Amniotic epithelial cell (primary cell): ENCODE data around the gene SEC14L3.

Source experiments
- DNase-seq: peaks from one replicate; pipeline ENCODE4 v3.0.0-alpha.2; 2010; ENCODE audit warnings: low read depth

The SEC14L3 gene

DNA sequence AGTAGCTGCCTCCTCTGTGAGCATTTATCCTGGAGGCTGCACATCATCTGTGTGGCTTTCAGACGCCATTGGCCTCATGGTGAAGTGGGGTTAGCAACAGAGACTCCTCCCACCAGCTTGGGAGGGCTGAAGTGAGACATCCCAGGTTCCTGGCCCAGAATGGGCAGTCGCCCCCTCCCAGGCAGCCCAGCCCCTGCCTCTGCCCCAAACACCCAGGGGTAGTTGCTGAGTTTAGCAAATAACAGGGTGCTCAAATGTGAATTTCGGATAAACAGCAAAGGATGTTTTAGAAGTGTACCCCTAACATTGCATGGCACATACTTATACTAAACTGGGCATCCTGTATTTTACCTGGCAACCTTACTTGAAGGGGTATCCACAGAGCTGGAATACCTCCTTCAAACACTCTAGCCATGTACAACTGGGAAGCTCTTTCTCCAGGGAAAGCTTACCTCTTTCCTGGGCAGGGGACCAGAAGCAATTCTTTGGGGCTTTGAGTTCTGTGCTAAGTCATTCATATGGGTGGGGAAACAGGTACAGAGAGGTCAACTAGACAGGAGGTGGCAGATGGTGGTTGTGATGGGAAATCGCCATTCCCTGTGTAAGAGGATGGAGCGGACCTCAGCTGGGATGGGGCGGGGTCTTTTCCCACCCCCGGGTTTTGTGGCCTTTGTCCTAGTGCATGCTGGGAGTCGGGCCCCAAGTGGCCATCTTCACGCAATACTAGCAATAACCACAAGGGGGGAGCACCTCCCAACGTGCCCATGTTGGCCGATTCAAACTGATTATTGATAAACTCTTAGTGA, 27.0 kb downstream of the SEC14L3 start:
- peak; percentile 48 for DNase-seq

DNA sequence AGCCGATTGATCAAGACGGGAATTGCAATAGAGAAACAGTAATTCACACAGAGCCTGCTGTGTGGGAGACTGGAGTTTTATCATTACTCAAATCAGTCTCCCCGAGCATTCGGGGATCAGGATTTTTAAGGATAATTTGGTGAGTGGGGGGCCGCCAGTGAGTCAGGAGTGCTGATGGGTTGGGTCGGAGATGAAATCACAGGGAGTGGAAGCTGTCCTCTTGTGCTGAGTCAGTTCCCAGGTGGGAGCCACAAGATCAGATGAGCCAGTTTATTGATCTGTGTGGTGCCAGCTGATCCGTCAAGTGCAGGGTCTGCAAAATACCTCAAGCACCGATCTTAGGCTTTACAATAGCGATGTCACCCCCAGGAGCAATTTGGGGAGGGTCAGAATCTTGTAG, 30.7 kb downstream of the SEC14L3 start:
- DNase-seq: no peak

DNA sequence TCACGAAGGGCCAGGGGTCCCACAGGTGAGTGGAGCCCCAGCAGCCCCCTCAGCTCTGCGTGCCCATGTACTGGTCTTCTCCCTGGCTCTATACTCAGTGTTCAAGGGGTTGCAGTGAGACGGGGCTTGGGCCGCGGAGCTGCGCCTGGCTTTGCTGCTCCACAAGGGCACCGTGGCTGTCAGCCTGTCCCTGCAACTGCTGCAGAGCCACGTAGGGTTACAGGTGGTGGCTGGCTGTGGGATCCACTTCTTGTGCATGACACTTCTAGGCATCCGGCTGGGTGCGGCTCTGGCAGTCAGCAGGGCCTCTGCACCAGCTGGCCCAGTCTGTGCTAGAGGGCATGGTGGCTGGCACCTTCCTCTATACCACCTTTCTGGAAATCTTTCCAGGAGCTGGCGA, 32.0 kb downstream of the SEC14L3 start:
- DNase-seq: no peak

DNA sequence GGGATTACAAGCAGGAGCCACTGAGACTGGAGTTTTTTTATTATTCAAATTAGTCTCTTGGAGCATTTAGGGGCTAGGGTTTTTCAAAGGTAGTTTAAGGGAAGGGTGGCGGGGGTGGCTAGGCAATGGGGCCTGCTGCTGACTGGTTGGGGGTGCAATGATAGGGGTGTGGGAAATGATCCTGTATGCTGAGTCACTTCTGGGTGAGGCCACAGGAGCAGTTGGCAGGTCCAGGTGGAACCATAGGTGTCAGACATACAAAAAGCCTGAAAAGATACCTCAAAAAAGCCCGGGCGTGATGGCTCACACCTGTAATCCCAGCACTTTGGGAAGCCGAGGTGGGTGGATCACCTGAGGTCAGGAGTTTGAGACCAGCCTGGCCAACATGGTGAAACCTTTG, 32.6 kb downstream of the SEC14L3 start:
- no peak for DNase-seq

DNA sequence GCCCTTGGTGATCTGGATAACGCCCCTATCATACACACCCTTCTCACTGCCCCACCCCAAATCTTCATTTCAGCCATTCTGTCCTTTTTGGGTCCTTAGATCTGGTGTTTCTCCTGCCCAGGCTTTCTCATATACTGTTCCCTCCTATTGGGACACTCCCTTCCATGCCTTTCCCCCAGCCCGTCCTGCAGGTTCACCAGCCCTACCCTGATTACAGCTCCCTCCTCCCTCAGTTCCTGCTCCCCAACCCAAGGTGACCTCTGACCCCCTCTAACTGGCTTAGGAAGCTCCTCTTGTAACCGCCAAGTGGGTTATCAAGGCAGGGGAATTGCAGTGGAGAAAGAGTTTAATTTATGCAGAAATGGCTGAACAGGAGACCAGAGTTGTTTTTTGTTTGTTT, 33.3 kb downstream of the SEC14L3 start:
- no peak for DNase-seq

DNA sequence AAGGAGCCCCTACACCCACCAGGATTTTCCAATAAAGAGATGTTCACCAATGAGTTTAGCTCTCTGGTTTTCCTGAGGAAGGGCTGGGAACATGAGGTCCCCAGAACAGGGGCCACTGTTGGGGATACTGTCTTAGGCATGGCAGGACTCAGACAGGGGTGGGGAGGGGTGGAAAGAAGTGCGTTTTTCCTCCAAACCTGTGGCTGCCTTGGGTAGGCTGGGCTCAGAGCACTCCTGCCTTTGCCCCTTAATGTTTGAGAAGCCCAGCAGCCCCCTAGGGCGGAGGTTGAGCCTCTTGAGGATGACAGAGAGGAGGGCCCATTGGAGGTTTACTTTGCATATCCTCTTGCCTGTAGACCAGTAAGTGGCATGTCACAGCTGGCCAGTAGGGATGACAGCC, 35.6 kb downstream of the SEC14L3 start:
- DNase-seq: no peak

DNA sequence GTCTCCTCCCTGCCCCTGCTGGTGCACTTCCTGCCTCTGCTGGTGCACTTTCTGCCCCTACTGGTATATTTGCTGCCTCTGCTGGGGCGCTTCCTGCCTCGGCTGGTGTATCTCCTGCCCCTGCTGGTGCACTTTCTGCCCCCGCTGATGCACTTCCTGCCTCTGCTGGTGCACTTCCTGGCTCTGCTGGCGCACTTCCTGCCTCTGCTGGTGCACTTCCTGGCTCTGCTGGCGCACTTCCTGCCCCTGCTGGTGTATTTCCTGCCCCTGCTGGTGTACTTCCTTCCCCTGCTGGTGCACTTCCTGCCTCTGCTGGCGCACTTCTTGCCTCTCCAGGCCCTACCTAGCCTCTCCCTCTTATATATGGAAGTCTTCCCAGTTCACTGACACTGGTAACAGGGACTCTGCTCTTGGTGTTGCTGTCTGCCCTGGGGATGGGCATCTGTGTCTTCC, 36.1 kb downstream of the SEC14L3 start:
- DNase-seq: no peak

DNA sequence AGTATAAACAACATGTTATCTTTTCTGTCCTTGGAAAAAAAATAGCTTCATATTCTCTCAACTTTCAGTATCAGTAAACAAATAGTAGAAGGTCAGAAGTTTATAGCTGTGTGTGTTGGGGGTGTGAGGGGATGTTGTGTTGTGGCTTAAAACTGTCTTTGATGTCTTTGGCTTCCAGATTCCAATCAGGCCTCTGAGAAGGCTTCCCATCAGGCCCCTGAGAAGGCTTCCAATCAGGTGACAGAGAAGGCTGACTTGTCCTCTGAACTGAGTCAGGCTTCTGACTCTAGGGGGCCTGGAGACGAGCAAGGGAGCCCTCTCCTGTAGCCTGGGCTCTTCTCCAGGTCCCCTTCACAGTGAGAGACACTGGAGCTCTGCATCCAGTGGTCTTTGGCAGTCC, 37.0 kb downstream of the SEC14L3 start:
- no peak for DNase-seq

DNA sequence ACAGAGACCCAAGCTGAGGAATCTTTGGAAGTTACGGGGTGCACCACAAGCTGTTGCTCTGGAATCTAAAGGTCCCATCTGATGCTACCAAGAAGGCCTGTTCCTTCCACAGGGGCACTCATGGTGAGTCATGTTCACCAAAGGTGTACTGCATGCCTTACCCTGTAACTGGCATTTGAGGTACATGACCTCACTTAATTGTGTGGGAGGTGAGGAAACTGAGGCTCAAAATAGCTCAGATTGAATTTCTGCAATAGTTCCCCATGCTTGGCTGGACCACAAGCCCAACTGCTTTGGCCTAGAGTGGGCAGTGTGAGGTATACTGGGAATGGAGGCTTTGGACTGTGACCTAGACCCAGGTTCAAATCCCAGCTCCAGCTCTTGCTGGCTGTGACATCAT, 38.0 kb downstream of the SEC14L3 start:
- DNase-seq: no peak

DNA sequence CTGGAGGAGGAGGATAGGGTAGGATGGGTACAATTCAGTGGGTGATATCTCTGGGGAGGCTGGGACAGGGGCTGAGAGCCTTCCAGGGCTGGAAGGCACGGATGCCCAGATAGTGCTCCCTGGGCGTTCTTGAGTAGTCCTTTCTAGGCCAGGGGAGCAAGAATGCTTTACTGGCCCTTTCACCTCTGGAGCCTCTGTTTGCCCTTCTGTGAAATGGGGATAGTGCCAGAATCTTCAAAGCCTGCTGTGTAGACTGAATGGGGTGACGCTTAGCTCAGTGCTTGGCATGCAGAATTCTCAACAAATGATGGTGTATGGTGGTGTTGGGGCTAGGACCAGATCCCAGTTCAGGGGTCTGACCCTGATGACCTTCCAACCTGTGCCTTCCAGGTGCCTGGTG, 38.6 kb downstream of the SEC14L3 start:
- no peak for DNase-seq

DNA sequence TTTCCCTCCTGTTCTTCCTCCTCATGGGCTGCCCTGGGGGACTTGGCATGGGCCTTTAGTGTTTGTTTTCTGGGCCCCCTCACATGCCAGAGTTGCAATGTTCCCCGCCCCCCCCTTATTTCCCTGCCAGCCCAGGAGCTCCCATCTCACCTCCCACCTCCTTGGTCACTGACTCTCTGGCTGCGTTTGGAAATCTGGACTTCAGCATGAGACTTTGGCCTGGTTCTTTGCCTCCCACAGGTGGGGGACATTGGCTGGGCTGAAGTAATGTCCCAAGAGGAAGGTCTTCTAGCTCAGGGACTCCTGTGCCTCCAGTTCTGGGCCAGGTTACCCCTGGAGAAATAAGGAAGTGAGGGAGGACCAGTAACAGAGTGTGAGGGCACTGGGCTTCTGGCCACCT, 39.3 kb downstream of the SEC14L3 start:
- DNase-seq: no peak

DNA sequence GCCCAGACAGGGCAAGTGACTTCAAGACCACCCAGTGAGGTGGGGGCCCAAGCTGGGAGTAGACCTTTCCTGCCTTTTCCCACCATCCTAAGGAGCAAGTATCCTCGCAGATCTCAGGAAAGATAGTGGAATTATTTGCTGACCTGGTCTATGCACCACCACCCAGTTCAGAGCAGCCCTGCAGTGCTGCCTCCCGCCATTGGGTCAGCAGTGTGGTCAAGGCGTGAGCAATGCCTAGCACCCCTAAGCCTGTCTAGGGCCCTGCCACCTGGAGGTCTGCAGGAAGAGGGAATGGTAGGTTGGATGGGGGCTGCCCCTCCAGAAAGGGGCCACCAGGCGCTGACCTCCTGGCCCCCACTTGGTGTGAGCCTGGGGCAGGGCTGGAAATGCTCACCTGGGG, 39.7 kb downstream of the SEC14L3 start:
- no peak for DNase-seq

DNA sequence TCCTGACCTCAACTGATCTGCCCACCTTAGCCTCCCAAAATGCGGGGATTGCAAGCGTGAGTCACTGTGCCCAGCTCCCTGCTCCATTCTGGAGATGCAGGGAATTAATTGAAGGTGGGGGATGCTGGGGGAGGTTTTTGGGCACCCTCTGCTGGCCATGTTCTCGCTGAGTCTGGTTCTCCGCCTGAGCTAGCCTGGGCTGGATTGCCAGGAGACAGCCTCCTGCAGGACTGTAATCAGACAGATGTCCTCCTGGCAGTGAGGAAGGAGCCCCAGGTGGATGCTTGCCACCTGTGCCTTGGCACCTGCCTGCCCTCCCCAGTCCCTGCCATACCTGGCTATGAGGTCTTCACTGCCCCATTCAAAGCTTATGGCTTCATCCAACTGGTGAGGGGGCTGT, 40.9 kb downstream of the SEC14L3 start:
- DNase-seq: no peak

DNA sequence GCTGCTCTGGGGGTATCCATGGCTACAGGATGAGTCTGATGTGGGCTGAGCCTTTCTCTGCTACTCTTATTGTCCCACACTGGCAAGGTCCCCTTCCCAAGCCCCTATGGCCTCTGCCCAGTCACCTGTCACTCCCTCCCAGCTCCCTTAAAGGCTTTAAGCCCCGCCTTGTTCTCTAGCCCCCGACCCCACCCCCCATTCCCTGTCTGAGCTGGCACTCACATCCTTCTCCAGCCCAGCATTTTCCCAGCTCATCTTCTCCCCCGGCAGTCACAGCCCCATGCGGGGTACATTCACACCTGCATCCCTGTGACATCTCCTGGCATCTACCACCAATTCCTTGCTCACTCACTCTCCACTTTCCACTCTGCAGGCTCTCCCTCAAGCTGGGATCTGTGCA, 41.9 kb downstream of the SEC14L3 start:
- no peak for DNase-seq

DNA sequence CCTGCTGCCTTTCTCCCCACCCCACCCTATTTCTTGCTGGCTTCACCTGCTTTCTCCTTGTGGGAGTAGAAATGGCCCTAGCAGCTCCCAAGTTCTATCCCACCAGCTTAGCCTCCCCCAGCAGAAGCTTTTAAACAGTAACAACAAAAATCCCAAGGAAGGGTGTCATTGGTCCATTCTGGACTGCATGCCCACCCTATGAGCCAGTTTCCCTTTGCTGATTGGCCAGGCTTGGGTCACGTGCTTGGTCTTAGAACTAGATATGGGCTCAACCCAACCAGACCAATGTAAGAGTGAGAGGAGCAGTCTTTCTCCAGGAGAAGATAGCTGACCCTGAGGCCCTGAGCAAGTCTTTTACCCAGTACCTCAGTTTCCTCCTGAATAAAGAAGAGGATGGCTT, 43.9 kb downstream of the SEC14L3 start:
- DNase-seq: no peak

DNA sequence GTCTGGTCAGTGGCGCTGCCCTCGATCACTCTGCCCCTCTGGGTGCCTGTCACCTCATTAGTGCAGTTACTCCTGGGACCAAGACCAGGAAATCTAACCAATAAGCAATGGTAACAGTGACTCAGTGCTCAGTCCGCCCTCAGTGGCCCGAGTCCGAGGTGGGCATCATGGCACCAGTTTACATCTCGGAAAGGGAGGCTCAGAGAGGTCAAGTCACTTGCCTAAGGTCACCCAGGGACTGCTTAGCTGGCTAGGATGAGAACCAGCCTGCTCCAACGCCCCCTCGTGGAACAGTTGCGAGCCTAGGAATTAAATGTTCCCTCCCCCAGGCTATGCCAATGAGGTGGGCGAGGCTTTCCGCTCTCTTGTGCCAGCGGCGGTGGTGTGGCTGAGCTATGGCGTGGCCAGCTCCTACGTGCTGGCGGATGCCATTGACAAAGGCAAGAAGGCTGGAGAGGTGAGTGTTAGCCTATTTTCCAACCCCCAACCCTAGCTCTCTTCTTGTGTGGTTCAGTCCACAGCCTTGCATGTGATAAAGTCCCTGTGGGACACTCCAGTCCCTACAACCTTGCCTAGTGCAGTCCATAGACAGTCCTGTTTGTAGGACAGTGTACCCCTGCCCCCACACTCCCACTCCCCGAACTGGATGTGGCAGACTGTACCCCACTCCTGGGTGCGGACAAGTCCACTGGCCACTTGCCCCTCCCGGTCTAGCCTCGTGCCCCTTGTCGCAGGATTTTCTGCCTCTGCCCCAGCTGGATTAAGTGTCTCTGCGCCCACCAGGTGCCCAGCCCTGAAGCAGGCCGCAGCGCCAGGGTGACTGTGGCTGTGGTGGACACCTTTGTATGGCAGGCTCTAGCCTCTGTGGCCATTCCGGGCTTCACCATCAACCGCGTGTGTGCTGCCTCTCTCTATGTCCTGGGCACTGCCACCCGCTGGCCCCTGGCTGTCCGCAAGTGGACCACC, 45.1 kb downstream of the SEC14L3 start:
- peak; percentile 75 for DNase-seq

DNA sequence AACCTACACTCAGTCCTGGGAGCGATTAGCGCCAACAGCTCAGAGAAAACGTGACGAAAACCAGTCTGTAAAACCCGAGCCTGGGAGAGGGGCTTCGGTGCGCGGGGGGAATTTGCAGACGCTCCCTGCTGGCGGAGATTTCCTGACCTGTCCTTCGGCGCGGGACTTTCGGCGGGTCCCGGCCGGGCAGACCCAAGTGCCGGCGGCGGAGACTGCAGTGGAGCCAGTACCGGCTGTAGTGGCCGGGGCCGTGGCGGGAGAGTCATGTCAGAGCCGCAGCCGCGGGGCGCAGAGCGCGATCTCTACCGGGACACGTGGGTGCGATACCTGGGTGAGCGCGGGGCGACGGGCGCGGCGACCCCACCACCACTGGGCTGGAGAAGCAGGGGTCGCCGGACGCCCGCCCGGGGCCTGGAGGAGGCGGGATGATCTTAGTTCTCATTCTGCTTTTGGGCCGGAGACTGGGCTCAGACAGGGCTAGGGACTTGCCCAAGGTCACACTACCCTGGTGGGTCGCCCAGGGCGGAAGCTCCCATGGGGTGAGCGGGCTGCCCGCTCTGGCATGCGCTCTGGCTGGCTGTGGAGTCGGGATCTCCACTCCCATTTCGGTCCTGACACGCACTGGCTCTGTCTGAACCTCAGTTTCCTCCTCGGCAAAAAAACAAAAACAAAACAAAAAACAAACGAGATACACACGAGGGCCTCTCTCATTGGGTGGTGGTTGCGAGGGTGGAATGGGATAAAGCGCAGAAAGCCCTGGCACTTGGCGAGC, 46.0 kb downstream of the SEC14L3 start, which contains the start of gene MTFP1:
MTFP1 (plus strand) TSS at position 153 of the 772 bp plus-strand sequence; CDS start at position 265, 112 bp downstream.
- peak; percentile 56 for DNase-seq

DNA sequence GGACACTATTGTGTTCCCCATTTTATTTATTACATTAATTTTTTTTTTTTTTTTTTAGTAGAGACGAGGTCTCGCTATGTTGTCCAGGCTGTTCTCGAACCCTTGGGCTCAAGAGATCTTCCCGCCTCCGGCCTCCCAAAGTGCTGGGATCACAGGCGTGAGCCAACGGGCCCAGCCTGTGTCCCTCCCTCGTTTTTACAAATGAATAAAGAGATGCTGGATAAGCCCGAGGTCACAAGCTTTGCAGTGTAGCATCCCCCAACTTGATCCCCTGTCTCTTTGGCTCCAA, 46.5 kb downstream of the SEC14L3 start:
- DNase-seq: no peak

DNA sequence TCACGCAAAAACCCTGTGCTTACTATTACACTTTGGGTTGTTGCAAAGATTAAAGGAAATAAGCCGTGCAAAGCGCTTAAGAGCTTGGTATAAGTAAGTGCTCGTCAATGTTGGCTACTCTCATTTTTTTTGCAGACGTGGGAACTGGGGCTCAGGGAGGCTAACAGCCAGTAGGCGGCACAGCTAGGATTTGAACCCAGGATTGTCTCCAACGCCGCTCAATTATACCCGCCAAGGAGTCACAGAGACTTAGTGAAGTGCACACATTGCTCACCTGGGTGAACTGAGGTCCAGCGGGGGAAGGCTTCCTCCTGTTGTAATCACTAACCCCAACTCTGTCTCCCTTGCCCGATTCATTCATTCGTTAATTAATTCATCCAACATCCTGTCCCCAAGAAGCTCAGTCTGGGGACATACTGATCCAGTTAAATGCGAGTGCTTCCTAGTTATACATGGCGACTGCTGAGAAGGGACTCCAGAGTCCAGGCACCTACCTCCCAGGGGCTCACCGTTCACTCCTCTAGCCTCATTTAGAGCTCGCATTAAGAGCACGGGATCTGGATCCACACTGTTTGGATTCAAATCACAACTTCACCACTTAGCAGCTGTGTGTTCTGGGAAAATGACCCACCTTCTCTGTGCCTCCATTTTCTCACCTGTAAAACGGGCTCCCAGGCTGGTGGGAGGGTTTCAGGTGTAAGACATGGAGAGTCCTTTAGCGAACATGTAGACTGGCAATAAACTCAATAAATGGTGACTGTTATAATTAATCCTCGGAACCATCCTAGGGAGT, 47.1 kb downstream of the SEC14L3 start:
- no peak for DNase-seq

DNA sequence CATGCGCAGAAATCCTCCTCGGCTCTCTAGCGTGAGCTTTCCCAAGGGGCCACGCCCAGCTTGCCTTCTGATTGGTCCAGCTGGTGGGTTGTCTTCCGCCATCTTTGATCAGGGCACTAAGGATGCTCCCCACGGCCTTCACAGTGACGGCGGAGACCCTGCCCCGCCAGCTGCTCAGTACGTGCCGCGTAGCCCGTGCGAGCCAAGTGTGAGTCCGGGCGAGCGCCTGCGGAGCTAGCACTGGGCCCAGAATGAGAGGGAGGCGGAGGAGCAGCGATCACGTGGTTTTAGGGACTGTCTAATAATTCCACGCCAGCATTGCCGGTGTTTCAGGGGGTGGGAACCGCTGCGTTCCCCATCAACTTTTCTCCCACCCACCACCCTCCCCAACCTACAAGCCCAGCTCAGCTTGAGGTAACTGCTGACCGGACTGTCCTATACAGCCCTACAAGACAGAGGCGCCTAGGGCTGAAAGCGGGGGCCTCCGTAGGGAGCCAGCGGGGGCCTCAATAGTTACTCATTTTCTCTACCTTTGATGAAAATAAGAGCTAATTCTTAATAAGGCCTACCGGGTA, 47.8 kb downstream of the SEC14L3 start:
- peak; percentile 99 for DNase-seq

DNA sequence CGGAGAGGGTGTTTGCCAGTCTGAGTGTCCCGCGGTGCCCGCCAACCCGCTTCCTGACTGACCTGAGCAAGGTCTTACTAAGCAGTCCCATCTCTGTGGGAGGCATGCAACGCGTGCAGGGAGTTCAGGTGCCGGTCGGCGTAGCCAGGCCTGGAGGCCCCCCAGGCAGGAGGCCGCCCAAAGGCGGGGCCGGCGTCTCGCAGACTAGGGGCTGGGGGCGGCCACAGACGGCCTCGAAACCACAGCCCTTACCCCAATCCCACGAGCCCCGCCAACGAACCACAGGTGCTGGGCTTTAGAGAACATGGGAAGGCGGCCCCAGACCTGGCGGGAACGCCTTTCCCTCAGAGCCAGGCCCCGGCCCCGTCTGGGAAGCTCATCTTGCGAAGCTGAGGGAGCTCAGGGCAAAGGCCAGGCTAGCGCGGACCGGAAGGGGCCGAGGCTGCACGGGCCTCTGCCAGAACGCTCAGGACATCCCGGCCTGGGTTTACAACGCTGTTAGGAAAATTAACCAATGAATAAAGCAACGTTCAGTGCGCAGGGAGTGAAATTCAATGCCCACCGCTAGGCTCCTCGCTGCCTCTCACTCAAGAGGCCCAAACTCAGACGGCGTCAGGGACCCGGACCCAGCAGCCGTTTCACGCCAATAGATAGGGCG, 48.4 kb downstream of the SEC14L3 start:
- DNase-seq: no peak
